ENCODE measurements around the gene GRHL1.

DNA sequence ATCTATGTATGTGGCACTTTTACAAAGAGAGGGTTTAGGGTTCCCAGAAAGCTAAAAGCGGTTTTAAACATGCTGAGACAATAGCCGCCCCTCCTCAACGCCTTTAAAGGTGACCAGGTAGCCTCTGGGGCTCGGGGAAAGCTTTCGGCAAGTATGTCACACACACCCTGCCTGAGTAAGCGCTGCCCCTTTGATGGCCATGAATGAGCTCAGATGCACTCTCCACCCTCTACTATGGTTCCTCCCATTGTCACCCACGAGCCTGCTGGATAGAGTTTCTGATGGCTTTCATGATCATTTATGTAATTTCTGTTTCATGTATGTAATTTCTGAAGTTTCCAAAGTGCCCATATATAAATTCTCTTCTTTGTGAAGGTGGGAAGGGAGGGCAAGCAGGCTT lies 44.1 kb upstream of the GRHL1 start:
- TF ChIP-seq, protein P1, sequence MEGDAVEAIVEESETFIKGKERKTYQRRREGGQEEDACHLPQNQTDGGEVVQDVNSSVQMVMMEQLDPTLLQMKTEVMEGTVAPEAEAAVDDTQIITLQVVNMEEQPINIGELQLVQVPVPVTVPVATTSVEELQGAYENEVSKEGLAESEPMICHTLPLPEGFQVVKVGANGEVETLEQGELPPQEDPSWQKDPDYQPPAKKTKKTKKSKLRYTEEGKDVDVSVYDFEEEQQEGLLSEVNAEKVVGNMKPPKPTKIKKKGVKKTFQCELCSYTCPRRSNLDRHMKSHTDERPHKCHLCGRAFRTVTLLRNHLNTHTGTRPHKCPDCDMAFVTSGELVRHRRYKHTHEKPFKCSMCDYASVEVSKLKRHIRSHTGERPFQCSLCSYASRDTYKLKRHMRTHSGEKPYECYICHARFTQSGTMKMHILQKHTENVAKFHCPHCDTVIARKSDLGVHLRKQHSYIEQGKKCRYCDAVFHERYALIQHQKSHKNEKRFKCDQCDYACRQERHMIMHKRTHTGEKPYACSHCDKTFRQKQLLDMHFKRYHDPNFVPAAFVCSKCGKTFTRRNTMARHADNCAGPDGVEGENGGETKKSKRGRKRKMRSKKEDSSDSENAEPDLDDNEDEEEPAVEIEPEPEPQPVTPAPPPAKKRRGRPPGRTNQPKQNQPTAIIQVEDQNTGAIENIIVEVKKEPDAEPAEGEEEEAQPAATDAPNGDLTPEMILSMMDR (IDR thresholded peaks at IDR 0.05), result no peak
- TF ChIP-seq EZH2 (IDR thresholded peaks at IDR 0.05; ENCODE audit: borderline replicate concordance, insufficient read depth, low read depth, low read length, poor library complexity, severe bottlenecking), result no peak
